Measurements from ENCODE around the gene C10orf90. TPM values are rescaled to one million over a fixed set of nuclear protein-coding genes. Genes with fewer than 3 reads are reported as not detected.

The C10orf90 gene
- total and polyA plus RNA-seq, 2 of the 8 experiments (the other 6 are each of a cell fraction or from before 2014, with no cell fraction given): 0.21 TPM; not detected in 1

- Histone ChIP-seq H3K56ac (replicated peaks; ENCODE audit: insufficient read length, low read depth, low read length) (no peak overlapping the region), H2BK12ac (ENCODE audit: low read depth, low read length) (no peak overlapping the region), H3K9me3 (ENCODE audit: insufficient read depth in 2 of 2, low read depth in 1 of 2, low read length in 1 of 2) (no peaks in the 10 kb centered on the region), H3K27me3 (replicated peaks in 1 of 4; ENCODE audit: control insufficient read depth in 3 of 4, extremely low read depth in 1 of 4, insufficient read depth in 3 of 4, low read length in 3 of 4) (no peaks in the 10 kb centered on the region), H3K27ac (ENCODE audit: low read depth, low read length) (no peak overlapping the region), H4K20me1 (replicated peaks in 1 of 2; ENCODE audit: control insufficient read depth in 1 of 2, insufficient read depth in 2 of 2, low read length in 2 of 2) (no peaks in the 10 kb centered on the region), H4K8ac (ENCODE audit: extremely low read depth, insufficient read depth, low read length) (peak overlapping the region; percentile 53; the same call in 1 of the 2 replicates), H3K23me2 (ENCODE audit: low read depth, low read length) (no peaks in the 10 kb centered on the region), H3K36me3 (ENCODE audit: control insufficient read depth in 2 of 4, insufficient read depth in 4 of 4, low read length in 3 of 4) (no peaks in the 10 kb centered on the region), H3K79me2 (ENCODE audit: control insufficient read depth in 1 of 2, insufficient read depth in 2 of 2, low read length in 2 of 2) (no peaks in the 10 kb centered on the region), H4K91ac (replicated peaks; ENCODE audit: insufficient read length, low read length) (no peak overlapping the region), H2BK120ac (replicated peaks; ENCODE audit: low read depth, low read length) (no peak overlapping the region), H2BK5ac (ENCODE audit: low read depth, low read length) (no peak overlapping the region), H2AK5ac (ENCODE audit: low read depth, low read length) (no peak overlapping the region), H3K14ac (ENCODE audit: insufficient read length) (no peak overlapping the region), H2BK20ac (ENCODE audit: low read length) (no peak overlapping the region), H4K5ac (ENCODE audit: insufficient read length, low read depth, low read length) (no peak overlapping the region), H2BK15ac (ENCODE audit: low read length) (no peak overlapping the region), H3K4me1 (replicated peaks in 1 of 4; ENCODE audit: control insufficient read depth in 3 of 4, insufficient read depth in 4 of 4, low read length in 3 of 4) (no peaks in the 10 kb centered on the region), H2AFZ (ENCODE audit: low read length) (no peak overlapping the region), H3K23ac (ENCODE audit: insufficient read length) (no peak overlapping the region), H3K4me3 (ENCODE audit: extremely low read depth in 1 of 4, insufficient read depth in 2 of 4, low read depth in 3 of 4, low read length in 4 of 4) (no peak overlapping the region), H3K18ac (ENCODE audit: extremely low read depth, low read length) (no peak overlapping the region), H3K9ac (replicated peaks in 1 of 4; ENCODE audit: extremely low read depth in 1 of 4, low read depth in 3 of 4, low read length in 3 of 4) (no peak overlapping the region), H3K79me1 (ENCODE audit: low read depth, low read length) (no peaks in the 10 kb centered on the region), H3K4ac (replicated peaks; ENCODE audit: insufficient read length, low read depth, low read length) (no peak overlapping the region), H3K4me2 (ENCODE audit: insufficient read depth in 1 of 2, low read depth in 2 of 2, low read length in 2 of 2) (no peak overlapping the region)
- FAIRE-seq (no peak), DNase-seq (ENCODE audit: low read depth in 1 of 2, low spot score in 2 of 2) (no peak)
- TF ChIP-seq SP2 (IDR thresholded peaks at IDR 0.05; ENCODE audit: low read length): no peak
- TF ChIP-seq HDAC6 (IDR thresholded peaks at IDR 0.05; ENCODE audit: low read depth, low read length): no peak
- TF ChIP-seq EZH2 (IDR thresholded peaks at IDR 0.05; ENCODE audit: low read depth, low read length, severe bottlenecking): no peak
- TF ChIP-seq HDAC2 (IDR thresholded peaks at IDR 0.05; ENCODE audit: borderline replicate concordance in 1 of 2, low read depth in 2 of 2, low read length in 2 of 2): no peak
- TF ChIP-seq NANOG (IDR thresholded peaks at IDR 0.05; ENCODE audit: insufficient read depth, low read depth, low read length, poor library complexity, severe bottlenecking): no peak
- no peak for TF ChIP-seq CBX8 (IDR thresholded peaks at IDR 0.05; ENCODE audit: borderline replicate concordance, low read depth, low read length)
- no peak for TF ChIP-seq GABPA (IDR thresholded peaks at IDR 0.05; ENCODE audit: borderline replicate concordance, insufficient read depth, low read length)
- no peak for TF ChIP-seq BACH1 (IDR thresholded peaks at IDR 0.05; ENCODE audit: low read length)
- no peak for TF ChIP-seq PHF8 (conservative IDR thresholded peaks at IDR 0.05; ENCODE audit: low read depth, low read length)
- TF ChIP-seq MAFK (IDR thresholded peaks at IDR 0.05; ENCODE audit: low read depth, low read length): no peak
- TF ChIP-seq KDM4A (IDR thresholded peaks at IDR 0.05; ENCODE audit: low read depth, low read length, severe bottlenecking): no peak
- TF ChIP-seq ZNF274 (IDR thresholded peaks at IDR 0.05; ENCODE audit: borderline replicate concordance, extremely low read depth, low read length): no peak
- TF ChIP-seq MAX (IDR thresholded peaks at IDR 0.05): no peak
- no peak for TF ChIP-seq POLR2AphosphoS5 (IDR thresholded peaks at IDR 0.05; ENCODE audit: low read depth, low read length)
- TF ChIP-seq CEBPB (IDR thresholded peaks at IDR 0.05; ENCODE audit: low read depth, low read length): no peak
- 94% methylated on average over 4 of the region's 4 CpGs; no CpG with 5 or more reads in 1 of the 2 experiments for WGBS, 2 experiments (ENCODE audit: extremely low coverage in 1 of 2, insufficient coverage in 1 of 2, insufficient read length in 1 of 2, insufficient replicate concordance in 2 of 2, low coverage in 1 of 2, low lambda C conversion rate in 2 of 2, missing lambda C conversion rate in 1 of 2)
- POLR2A ChIA-PET (ENCODE audit: partially characterized antibody): no interaction called here
- CTCF ChIA-PET (ENCODE audit: partially characterized antibody): no interaction called here
Observed at GRCh38 chr10:126632705-126633104, 37.8 kb downstream of the C10orf90 start.

All from H1 (cell line).